Measurements from ENCODE around the gene C1QL1. TPM values are rescaled to one million over a fixed set of nuclear protein-coding genes. Genes with fewer than 3 reads are reported as not detected.
A peak's percentile ranks its signal among the peaks of the same experiment; 100 is the strongest.

Gene C1QL1
- total RNA-seq, 1 donor from 2014 or later = 3.2 TPM

DNA sequence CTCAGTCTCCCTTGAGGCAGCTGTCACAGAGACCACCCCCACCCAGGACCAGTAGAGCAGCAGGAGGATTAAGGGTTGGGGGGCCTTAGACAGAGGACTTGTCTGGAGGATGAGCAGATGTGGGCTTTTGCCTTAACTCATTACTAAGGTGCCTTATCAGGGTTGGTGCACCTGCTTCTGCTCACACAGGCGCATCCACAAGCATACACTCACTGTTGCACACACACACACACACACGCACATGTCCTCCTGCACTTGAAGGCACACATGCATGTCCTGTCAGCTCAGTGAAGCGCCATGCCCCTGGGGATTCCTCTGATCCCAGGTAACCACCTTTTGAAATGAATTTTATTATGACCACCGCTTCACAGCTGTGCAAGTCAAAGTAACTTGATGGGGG, 54.0 kb downstream of the C1QL1 start:
- DNase-seq (ENCODE audit: low spot score) = no peak

DNA sequence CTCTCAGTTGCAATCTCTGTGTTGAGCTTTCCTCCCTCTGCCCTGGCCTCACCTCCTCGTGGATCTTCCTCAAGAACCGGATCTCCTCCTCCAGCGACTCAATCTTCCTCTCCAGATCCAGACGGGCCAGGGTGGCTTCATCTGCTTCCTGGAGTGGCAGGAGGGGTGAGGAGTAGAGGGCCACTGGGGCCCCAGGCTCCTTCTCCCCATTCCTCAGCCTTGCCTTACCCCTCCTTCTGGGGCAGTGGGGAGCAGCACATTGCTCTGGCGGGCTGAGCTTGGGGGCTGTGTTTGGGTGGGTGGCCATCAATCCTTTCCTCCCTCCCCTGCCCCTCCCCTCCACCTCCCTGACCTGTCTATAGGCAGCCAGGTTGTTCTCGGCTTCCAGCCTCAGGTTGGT, 54.4 kb downstream of the C1QL1 start:
- no peak for DNase-seq (ENCODE audit: low spot score)

DNA sequence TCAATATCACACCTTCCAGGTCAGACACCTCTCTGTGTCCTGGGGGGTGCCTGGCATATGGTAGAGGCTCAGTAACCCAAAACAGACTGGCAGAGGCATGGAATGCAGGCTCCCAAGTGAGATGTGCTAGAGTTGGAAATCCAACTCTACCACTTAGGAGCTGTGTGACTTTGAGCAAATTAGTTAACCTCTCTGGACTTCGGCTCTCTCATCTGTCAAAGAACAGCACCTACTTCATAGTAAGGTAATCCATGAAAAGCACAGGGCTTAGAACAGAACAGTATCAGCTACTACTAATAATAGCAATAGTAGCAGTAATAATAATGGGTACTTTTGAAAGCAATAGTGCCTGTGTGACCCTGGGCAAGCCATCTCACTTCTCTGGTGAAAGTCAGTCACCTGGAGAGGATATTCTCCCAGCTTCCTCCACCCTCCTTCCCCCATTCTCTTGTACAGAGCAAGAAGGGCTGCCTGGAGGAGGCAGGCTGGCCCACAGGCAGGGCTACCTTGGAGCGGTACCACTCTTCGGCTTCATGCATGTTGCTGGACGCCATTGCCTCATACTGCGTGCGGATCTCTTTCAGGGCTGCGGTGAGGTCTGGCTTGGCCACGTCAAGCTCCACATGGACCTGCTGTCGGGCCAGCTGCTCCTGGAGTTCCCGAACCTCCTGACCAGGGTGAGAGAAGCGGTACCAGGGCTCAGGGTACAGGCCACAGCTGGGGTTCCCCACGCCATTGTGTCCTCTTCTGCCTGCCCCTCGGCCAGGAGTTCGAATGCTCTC, 55.1 kb downstream of the C1QL1 start:
- no peak for DNase-seq (ENCODE audit: low spot score)

DNA sequence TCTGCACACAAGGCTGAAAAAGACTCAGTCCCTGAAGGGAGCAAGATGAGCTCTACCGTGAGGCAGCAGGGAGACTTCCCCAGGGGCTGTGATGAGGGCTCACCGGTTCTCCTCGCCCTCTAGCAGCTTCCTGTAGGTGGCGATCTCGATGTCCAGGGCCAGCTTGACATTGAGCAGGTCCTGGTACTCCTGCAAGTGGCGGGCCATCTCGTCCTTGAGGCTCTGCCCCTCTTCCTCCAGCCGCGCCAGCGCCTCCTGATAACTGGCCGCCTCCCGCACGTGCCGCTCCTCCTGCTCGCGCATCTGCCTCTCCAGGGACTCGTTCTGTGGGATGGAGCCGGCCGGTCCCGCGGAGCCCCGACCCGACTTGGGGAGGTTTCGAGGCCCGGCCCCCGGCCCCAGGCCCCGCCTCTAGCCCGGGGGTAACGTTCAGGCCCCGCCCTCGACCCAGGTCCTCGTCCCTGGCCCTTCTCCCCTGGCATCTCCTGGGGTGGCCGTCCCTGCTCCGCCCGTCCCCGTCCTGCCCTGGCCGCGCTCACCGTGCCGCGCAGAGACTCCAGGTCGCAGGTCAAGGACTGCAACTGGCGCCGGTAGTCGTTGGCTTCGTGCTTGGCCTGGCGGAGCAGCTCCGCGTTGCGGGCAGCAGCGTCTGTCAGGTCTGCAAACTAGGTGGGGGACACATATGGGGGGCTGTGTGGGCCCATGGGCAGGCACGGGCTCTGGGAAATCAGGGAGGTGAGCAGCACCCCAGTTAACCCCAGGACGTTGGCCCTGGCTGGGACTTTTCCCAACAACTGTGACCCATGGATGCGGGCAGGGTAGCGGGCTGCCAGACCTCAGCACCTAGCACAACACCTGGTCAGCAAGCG, 56.7 kb downstream of the C1QL1 start:
- peak; percentile 62 for DNase-seq (ENCODE audit: low spot score)

DNA sequence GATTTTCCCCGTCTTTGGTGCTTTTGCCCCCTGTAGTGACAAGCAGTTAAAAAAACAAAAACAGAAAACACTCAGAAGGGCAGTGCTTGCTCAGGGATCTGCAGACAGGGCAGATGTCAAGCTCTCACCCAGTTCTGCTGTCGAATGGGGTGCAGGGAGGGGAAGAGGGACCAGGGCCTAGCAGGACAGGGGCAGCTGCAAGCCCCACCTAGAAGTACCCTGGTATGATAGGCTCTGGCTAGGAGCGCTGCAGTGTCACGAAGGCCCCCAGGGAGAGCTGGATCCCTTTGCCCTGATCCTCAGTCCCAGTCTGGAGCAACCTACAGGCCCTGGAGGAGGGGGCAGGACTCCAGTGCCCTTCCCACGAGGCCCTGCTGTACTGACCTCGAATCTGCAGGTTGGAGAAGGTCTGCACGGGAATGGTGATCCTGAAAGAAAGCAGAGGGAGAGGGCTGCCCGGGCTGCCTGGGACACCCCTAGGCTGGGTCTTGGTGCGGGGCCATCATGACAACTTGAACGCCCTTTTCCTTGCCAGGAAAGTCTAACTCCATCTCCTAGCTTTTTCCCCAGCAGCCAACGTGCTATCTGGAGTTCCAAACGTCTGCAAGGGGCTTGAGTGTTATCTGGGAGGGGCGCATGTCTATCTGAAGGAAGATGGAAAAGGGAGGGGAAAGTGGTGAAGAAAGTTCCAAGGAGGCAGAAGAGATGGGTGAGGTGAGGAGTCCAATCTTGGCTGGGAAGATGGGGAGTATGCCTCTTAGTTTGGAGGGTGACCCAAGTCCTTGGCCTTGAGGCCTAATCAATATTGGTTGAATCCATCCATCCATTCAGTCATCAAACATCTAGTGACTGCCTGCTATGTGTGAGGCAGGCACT, 57.6 kb downstream of the C1QL1 start:
- no peak for DNase-seq (ENCODE audit: low spot score)

Other genes with a start within 250 kb of the C1QL1 start
- gene ADAM11, start 209.3 kb downstream of the C1QL1 start, total RNA-seq = 2.8 TPM
- gene GJC1, start 138.0 kb downstream of the C1QL1 start, total RNA-seq = 17.3 TPM
- 7.2 TPM for gene HIGD1B, start 120.4 kb downstream of the C1QL1 start, total RNA-seq
- 72.8 TPM for gene EFTUD2, start 68.9 kb downstream of the C1QL1 start, total RNA-seq
- gene GFAP, start 52.8 kb downstream of the C1QL1 start, total RNA-seq = 0.09 TPM
- 1.4 TPM for gene KIF18B, start 20.5 kb downstream of the C1QL1 start, total RNA-seq
- gene DCAKD, start 83.3 kb upstream of the C1QL1 start, total RNA-seq = 38.3 TPM
- gene NMT1, start 93.0 kb upstream of the C1QL1 start, total RNA-seq = 109 TPM
- 63.6 TPM for gene PLCD3, start 164.2 kb upstream of the C1QL1 start, total RNA-seq
- 29.8 TPM for gene ACBD4, start 167.4 kb upstream of the C1QL1 start, total RNA-seq
- gene HEXIM1, start 180.2 kb upstream of the C1QL1 start, total RNA-seq = 62.5 TPM
- gene HEXIM2, start 193.6 kb upstream of the C1QL1 start, total RNA-seq = 14.9 TPM